Activated CD4-positive, alpha-beta T cell treated with anti-CD3 and anti-CD28 coated beads, Interleukin-2, Interleukin-4, amounts not matched to agents 100 ng/mL and 50 ng/mL, durations not matched to agents 16 hours and 8 hours (primary cell): ENCODE results near the gene GPR157.
"Not testable (repeated sequence)": the region's sequence is repeated elsewhere in the genome, so short reads cannot be mapped to it uniquely, and the experiment has no call there.

Experiments used
- DNase-seq: peaks from one replicate; pipeline ENCODE4 v3.0.0-alpha.2; 2020; ENCODE audit warnings: low spot score

GPR157 gene, protein sequence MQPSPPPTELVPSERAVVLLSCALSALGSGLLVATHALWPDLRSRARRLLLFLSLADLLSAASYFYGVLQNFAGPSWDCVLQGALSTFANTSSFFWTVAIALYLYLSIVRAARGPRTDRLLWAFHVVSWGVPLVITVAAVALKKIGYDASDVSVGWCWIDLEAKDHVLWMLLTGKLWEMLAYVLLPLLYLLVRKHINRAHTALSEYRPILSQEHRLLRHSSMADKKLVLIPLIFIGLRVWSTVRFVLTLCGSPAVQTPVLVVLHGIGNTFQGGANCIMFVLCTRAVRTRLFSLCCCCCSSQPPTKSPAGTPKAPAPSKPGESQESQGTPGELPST

DNA sequence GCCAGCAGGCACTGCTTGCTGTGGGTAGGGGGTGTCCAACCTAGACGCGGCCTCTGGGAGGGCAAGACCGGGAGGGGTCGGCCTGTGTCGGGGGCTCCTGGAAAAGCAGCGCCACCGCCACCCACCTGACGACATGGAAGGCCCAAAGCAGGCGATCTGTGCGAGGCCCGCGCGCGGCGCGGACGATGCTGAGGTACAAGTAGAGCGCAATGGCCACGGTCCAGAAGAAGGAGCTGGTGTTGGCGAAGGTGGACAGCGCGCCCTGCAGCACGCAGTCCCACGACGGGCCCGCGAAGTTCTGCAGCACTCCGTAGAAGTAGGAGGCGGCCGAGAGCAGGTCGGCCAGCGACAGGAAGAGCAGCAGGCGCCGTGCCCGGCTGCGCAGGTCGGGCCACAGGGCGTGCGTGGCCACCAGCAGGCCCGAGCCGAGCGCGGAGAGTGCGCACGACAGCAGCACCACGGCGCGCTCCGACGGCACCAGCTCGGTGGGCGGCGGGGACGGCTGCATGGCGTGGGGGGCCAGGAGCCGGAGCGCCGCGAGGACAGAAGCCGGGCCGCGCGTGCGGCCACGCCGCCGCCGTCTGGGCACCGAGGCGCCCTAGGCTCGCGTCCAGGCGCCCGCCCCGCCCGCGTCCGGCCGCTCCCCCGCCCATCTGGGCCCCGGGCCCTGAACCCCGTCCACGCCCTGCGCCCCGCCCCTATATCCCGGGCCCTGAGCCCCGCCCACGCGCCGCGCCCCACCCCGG is at the start of gene GPR157:
GPR157 (minus strand) TSS at position 583 of the 746 bp plus-strand sequence; CDS start at position 508, 75 bp downstream.
- peak; percentile 80 for DNase-seq

DNA sequence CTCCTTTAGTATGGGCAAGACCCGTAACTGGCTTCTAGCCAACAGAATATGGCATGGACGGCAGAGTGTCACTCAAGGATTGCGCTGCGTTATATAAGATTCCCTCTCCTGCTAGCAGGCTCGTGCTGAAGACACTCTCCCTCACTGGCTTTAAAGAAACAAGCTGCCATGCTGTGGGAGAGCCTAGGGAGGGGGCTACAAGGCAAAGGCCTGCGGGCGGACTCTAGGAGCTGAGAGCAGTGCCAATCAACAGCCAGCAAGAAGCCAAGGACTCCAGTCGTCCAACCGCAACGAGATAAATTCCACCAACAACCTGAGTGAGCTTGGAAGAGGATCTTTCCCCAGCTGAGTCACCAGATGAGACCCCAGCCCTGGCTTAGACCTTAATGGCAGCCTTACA is 45.9 kb upstream of the GPR157 start:
- no peak for DNase-seq

DNA sequence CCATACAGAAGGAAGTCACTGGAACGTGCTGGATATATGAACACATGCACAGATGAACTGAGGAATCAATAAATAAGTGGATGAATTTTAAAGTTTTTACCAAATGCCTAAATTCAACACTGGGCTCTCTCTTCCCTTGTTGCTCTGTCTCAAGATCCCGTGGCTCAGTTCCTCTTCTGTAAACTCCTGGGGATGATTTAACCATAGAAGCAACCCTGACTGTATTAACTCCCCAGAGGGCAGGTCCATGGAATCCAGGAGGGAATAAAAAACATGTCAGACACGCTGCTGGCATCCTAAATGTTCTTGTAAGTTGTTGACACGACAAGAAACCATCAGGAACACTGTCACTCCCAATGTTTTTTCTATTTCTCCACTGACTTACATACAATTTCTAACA is 45.3 kb upstream of the GPR157 start:
- no peak for DNase-seq

DNA sequence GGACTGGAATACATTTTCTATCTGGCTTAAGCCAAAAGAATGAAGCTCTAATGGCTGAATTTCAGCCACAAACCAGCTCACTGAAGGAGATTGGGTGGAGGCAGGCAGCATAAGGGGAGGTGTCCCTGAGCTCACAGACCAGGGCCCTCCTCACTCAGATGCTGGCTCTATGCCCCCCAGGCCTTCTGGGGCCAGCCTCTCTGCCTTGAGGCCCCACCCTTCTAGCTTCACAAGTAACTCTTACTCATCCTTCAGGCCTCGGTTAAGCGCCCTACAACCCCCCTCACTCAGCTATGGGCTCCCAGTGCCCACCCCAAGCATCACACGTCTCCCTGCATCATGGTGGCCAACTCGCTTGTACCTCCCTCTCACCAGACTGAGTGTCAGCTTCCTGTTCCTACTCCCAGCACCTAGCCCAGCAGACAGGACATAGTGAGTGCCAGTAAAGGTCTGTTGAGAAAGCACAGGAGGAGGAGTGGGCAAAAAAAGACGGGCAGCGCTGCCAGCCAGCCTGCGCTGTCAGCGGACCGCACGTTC is 40.8 kb upstream of the GPR157 start:
- DNase-seq: no peak

DNA sequence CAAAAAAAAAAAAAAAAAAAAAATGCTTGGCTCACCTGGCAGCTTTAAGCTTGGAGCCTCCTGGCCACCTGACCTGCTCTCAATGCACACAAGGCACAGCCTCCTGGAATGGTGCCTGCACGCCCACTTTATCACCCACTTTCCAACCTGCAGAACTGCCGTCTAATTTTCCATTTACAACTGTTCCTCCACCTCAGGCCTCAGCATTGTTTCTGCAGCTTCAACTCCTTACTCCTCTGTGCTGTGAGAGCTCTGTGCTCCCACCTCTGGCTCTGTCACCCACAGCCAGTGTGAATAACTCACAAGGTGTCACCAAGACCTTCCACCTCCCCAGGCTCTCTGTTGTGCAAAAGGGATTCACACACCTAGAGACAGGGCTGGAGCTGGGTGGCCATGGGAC is 38.7 kb upstream of the GPR157 start:
- DNase-seq: no peak

DNA sequence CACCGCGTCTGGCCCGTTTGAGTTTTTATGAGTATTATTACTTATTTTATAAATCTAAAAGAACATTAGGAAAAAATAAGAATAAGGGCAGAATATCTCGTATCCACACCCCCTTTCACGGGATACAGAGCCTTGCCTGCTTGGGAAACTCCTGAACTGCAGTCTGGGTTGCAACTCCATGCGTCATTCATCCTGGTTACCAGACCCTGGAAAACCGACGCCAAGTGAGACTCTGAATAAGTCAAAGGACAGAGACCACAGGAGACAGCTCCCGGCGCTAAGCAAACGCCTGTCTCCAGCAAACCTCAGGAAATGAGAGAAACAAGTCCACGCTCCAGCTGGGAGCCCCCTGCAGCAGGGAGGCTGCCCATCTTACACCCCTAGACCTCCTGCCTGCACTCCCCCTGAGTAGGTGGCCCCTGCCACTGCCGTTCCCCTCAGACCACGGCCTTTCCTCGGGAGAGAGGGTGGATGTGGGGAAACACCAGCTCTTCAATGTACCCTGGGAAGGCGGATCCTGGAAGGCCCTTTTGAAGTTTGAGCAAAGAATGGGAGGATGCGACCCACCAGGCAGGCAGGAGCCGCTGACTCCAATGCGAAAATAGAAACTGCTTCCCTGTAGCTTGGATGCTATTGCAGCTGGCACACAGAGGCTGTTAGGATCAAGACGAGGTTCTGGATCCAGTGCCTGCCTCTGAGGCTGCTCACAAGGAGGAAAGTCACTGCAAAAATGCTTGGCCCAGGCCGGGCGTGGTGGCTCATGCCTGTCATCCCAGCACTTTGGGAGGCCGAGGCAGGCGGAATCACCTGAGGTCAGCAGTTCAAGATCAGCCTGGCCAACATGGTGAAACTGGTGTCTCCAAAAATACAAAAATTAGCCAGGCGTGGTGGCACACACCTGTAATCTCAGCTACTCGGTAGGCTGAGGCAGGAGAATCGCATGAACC is 37.7 kb upstream of the GPR157 start:
- no peak for DNase-seq

DNA sequence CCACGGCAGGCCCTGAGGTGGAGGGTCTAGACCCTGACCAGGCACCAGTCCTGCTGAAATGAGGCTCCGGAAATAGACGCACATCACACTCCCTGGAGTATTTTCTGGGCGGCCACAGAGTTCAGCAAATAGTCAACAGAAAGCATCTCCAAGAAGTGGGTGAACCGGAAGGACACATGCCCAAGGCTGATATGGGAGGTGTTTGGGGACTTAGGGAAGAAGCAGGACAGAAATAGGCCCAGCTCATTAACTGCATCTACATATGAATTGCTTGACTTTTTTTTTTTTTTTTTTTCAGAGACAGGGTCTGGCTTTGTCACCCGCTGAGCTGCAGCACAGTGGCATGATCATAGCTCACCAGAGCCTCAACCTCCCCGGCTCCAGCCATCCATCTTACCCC is 36.5 kb upstream of the GPR157 start:
- DNase-seq: no peak

DNA sequence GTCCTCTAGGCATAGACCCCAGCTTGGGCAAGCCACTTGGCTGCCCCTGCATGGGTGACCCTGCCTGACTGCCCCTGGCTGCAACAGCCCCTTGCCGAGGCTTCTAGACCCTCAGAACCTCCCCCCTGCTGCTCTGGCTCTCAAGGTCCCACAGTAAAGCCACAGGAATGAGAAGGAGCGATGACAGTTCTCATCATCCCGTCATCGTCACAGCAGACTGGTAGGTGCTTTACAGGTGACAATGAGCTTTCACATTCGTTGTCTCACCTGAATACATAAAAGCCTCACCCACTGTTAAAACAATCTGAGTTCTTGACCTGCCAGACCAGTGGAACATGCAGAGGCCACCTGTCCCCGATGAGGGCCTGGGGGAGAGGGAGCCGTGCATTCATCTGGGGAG is 36.0 kb upstream of the GPR157 start:
- DNase-seq: no peak

DNA sequence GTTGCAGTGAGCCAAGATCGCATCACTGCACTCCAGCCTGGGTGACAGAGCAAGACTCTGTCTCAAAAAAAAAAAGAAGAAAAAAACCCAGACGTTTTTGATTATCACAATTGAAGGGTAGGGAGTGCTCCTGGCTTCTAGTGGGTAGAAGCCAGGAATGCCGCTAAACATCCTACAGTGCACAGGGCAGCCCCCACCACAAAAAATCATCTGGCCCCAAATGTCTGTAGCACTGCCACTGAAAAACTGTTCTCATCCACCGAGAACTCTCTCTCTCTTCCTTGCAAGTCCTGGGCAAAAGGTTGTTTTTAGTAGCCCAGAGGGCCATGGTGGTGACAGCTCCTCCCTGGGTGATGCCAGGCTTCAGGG is 35.6 kb upstream of the GPR157 start:
- DNase-seq: no peak

DNA sequence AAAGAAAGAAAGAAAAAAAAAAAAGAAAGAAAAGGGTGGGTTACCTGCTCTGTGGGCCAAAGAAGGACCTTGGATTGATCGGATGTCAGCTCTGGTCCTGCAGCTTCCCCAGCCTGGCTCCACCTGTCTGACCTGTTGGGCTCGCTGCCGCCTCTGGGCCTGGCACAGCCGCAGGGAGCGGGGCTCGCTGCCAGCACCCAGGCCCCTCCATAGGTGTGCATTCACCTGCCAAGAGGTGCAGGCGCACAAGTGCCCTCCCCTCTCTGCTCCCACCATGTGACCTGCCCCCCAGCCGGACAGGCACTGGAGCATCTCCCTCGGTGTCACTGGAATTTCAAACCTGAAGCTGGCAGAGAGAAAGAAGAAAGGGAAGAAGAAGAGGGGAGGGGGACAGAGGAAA is 33.1 kb upstream of the GPR157 start:
- no peak for DNase-seq

DNA sequence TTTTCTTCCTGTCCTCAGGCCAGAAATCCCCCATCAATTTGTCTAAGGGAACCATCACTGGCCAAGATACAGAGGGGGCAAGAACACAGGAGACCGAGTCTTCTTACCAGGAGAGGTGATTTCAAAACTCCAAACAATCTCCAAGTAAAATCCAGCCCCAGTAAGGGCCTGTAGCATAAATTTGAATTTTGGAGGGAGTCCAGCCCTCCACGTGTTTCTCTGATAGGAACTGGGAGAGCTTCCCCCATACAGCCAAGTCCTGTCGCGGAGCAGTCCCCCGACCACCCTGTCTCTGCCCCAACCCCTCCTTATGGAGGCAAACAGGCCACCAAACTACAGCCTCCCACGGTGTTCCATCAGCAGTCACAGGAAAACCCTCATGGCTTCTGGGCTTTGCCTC is 32.4 kb upstream of the GPR157 start:
- no peak for DNase-seq

DNA sequence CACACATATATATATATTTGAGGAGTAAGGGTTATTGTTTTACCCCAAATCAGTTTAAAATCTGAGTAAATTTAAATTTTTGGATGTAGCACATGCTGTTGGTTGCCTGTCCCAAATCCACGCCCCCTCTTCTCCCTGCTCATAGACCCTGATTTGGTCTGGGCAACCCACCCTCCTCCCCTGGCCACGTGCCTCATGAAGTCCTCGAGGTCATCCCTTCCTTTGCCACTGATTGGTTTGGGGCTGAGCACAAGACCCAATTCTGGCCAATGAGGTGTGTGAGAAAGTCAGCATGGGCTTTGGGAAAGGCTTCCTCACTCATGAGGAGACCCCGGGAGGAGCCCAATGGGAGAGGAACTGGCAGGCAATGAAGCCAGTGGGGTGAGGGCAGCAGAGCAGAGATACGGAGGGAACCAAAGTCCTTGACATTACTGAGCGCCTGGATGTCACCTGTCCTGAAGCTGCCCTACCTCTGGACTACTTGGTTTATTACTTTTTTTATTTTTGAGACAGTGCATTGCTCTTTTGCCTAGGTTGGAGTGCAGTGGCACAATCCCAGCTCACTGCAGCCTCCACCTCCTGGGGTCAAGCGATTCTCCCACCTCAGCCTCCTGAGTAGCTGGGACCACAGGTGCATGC is 31.3 kb upstream of the GPR157 start:
- DNase-seq: no peak

DNA sequence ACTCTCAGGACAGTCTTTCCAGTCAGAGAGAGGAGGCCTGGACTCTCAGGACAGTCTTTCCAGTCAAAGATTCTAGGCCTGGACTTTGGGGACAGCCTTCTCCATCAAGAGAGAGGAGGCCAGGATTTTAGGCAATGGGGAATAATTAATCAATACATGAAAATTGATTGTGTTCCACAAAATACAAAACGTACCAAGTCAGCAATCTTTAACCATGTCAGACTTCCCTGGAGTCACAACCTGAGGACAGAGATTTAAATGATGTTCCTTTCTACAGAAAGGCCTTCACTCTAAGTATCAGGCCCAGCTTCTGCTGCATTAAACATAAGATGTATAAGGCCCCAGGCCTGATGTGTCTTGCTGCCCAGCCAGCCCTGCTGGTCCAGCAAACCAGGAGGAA is 27.0 kb upstream of the GPR157 start:
- DNase-seq: no peak

DNA sequence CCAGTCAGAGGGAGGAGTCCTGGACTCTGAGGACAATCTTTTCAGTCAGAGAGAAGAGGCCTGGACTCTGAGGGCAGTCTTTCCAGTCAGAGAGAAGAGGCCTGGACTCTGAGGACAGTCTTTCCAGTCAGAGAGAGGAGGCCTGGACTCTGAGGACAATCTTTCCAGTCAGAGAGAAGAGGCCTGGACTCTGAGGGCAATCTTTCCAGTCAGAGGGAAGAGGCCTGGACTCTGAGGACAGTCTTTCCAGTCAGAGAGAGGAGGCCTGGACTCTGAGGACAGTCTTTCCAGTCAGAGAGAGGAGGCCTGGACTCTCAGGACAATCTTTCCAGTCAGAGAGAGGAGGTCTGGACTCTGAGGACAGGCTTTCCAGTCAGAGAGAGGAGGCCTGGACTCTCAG is 26.5 kb upstream of the GPR157 start:
- DNase-seq: not testable (repeated sequence)

DNA sequence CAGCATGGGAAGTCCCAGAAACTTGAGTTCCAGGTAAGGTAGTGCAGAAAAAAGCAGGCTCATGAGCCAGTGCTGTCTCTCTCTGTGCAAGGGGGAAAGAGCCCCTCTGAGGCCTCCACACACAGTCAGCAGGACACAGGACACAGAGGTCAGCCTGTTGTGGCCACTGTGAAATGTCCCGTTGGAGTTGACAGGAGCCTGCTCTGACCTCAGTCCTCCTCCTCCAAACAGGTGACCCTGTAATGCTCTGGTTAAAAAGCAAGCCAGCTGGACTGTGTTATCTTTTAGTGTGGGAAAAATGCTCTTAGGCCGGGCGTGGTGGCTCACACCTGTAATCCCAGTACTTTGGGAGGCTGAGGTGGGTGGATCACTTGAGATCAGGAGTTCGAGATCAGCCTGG is 24.2 kb upstream of the GPR157 start:
- DNase-seq: no peak

DNA sequence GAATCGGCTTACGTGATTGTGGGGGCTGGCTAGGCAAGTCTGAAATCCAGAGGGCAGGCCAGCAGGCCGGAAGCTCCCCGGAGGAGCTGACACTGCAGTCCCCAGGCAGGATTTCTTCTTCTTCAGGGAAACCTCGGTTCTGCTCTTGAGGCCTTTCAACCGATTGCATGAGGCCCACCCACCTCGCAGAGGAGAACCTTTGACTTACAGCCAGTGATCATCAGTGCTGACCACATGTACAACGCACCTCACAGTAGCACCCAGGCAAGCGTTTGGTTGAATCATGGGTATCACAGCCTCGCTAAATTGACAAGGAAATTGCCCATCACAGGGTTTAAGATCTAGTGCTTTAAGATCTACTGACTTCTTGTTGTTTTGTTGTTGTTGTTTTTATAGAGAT is 23.6 kb upstream of the GPR157 start:
- DNase-seq: no peak

DNA sequence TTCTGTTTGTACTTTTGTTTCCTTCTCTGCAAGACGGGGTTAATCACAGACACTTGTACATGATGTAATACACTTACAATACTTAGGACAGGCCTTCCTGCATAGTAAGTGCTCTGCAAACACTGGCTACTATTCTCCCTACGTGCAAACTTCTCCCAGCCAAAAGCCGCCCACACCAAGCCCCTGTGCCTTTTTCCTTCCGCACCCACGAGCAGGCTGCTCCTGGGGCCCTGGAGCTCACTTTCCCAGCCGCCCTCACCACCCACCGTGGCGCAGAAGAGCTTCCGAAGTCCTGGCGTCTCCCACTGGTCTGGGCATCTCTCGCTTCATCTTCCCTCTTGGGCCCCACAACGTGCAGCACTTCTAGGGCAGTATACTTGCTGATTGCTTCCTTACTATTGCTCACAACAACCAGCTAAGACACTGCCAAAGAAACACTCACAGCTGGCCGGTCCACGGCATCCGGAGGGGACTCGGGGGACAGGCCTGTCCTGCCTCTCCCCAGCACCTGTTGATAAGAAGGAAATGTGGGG is 22.5 kb upstream of the GPR157 start:
- DNase-seq: no peak

DNA sequence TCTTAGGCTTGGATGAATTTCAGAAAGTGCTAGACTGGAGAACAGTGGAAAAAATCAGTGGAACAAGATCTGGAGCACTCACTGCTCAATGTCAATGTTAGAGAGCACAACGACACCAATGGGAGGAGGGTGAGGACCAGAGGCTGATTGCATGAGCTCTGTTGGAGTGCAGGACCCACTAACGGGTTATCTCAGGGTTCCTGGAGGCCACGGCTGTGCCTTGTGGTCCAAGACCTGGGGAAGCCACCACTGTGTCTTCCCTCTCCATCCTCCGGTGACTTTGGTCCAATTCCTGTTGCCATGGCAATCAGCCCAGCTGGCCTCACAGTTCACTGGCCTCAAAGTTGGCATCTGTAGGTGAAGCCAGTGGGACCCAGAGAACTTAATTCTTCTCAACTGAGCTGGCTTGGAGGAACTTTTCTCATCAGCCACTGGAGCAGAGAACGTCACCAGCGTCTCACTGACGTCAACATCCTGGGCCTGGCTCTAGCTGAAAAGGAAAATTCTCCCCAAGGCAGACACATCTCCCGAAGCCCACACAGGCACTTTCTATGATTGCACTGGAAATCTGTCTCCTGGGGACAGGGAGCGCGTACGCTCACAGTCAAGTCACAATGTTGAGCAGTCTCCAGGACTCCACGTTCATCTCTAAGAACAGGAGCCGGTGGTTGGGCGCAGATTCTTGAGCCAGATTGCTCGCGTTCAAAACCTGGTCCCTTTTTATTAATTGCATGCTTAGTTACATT is 21.9 kb upstream of the GPR157 start:
- no peak for DNase-seq

DNA sequence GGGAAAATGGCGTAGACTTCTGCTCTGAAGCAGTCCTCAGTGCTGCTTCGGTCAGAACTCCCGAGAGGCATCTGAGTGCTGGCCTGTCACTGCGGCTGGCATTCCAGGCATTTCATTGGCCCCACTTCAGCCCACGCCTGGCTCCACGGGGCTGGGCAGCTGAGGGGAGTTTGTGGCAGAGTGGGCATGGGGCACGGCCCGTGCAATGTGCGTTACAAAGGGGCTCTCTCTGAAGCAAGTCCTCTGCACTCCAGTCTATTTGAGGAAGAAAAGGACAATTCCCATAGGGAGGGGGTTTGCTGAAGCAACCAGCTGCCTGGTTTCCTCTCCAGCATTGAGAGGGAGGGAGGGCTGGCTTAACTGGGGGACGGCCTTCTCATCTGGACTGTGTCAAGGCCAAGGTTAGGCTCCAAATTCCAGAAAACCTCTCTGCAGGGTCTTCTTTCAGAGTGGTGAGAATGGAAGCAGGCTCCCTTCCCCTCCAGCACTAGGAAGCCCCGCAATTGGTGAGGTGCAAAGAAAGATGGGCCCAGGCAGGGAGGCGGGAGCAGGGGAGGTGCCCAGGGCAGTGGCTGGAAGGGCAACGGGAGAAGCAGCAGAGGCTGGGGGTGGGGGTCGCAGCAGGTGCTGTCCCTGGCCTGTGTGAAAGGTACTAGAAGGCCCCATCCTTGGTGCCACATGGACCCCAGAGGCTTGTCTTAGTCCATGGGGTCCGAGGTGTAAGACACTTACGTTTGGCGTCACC is 21.1 kb upstream of the GPR157 start:
- DNase-seq: no peak

DNA sequence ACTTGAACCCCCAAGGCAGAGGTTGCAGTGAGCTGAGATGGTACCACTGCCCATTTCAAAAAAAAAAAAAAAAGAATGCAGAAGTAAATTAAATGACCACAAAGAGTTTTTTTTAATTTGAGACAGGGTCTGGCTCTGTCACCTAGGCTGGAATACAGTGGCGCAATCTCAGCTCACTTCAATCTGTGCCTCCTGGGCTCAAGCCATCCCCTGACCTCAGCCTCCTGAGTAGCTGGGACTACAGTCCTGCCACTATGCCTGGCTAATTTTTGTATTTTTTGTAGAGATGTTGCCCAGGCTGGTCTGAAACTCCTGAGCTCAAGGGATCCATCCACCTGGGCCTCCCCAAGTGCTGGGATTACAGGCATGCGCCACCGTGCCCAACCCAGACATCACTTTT is 20.2 kb upstream of the GPR157 start:
- DNase-seq: no peak
